Non-pigmented ciliary epithelial cell (primary cell): ENCODE data around the gene MED6.

Experiments
- DNase-seq: peaks from one replicate; pipeline ENCODE4 v3.0.0-alpha.2; 2010; ENCODE audit warnings: low read depth

The MED6 gene

GRCh38 chr14:70600382-70601157 lies at the start of gene MED6:
Gene MED6 (minus strand): TSS chr14:70600655. CDS start chr14:70600637, 18 bp downstream.
- DNase-seq: peak; percentile 56

GRCh38 chr14:70649803-70650202 lies 49.3 kb upstream of the MED6 start:
- no peak for DNase-seq

- DNase-seq: no peak
Observed at GRCh38 chr14:70648346-70648745, 47.9 kb upstream of the MED6 start.

GRCh38 chr14:70646705-70647104 lies 46.2 kb upstream of the MED6 start:
- DNase-seq: no peak

- DNase-seq: no peak
Observed at GRCh38 chr14:70645892-70646291, 45.4 kb upstream of the MED6 start.

- DNase-seq: no peak
Observed at GRCh38 chr14:70643967-70644366, 43.5 kb upstream of the MED6 start.

GRCh38 chr14:70642303-70643235 lies 42.1 kb upstream of the MED6 start:
- DNase-seq: no peak

- DNase-seq: no peak
Observed at GRCh38 chr14:70641548-70642302, 41.3 kb upstream of the MED6 start, which contains the start of gene TTC9. Gene TTC9 (plus strand): TSS chr14:70641916. CDS start chr14:70642130, 214 bp downstream.

- DNase-seq: peak; percentile 35
Observed at GRCh38 chr14:70640938-70641547, 40.6 kb upstream of the MED6 start.

- DNase-seq: no peak
Observed at GRCh38 chr14:70638416-70638815, 38.0 kb upstream of the MED6 start.

- no peak for DNase-seq
Observed at GRCh38 chr14:70635971-70636595, 35.6 kb upstream of the MED6 start.

GRCh38 chr14:70631948-70632347 lies 31.5 kb upstream of the MED6 start:
- DNase-seq: no peak

- DNase-seq: no peak
Observed at GRCh38 chr14:70624972-70625371, 24.5 kb upstream of the MED6 start.

GRCh38 chr14:70622111-70622712 lies 21.8 kb upstream of the MED6 start:
- no peak for DNase-seq

GRCh38 chr14:70619708-70620107 lies 19.3 kb upstream of the MED6 start:
- no peak for DNase-seq

GRCh38 chr14:70618314-70618713 lies 17.9 kb upstream of the MED6 start:
- no peak for DNase-seq

- no peak for DNase-seq
Observed at GRCh38 chr14:70616646-70617045, 16.2 kb upstream of the MED6 start.

GRCh38 chr14:70611216-70611615 lies 10.8 kb upstream of the MED6 start:
- no peak for DNase-seq

- DNase-seq: no peak
Observed at GRCh38 chr14:70602254-70602653, 1.8 kb upstream of the MED6 start.

GRCh38 chr14:70601162-70601561 lies 707 bp upstream of the MED6 start:
- peak; percentile 24 for DNase-seq

- DNase-seq: no peak
Observed at GRCh38 chr14:70599345-70599744, 1.1 kb downstream of the MED6 start.
